ENCODE data around the gene SIM2. TPM values are rescaled to one million over a fixed set of nuclear protein-coding genes. Genes with fewer than 3 reads are reported as not detected.

Gene SIM2
- polyA plus RNA-seq, 4 donors = 18.3 to 31.7 (median 26.4) TPM

GRCh38 chr21:36684957-36685714, 13.8 kb upstream of the SIM2 start:
- DNase-seq (ENCODE audit: low read depth in 4 of 4, low spot score in 2 of 4) = no peak

- DNase-seq (ENCODE audit: low read depth in 4 of 4, low spot score in 2 of 4) = no peak
These were observed 12.0 kb upstream of the SIM2 start for GRCh38 chr21:36686955-36687354.

- no peak for DNase-seq (ENCODE audit: low read depth in 4 of 4, low spot score in 2 of 4)
These were observed 10.6 kb upstream of the SIM2 start for GRCh38 chr21:36688324-36688723.

- no peak for DNase-seq (ENCODE audit: low read depth in 4 of 4, low spot score in 2 of 4)
These were observed 9.6 kb upstream of the SIM2 start for GRCh38 chr21:36689324-36689723.

GRCh38 chr21:36690628-36691554, 8.0 kb upstream of the SIM2 start:
- no peak for DNase-seq (ENCODE audit: low read depth in 4 of 4, low spot score in 2 of 4)

- no peak for DNase-seq (ENCODE audit: low read depth in 4 of 4, low spot score in 2 of 4)
These were observed 7.3 kb upstream of the SIM2 start for GRCh38 chr21:36691555-36692041.

GRCh38 chr21:36692114-36692834, 6.6 kb upstream of the SIM2 start:
- no peak for DNase-seq (ENCODE audit: low read depth in 4 of 4, low spot score in 2 of 4)

- DNase-seq (ENCODE audit: low read depth in 4 of 4, low spot score in 2 of 4) = no peak
These were observed 6.0 kb upstream of the SIM2 start for GRCh38 chr21:36692835-36693488.

- DNase-seq (ENCODE audit: low read depth in 4 of 4, low spot score in 2 of 4) = no peak
These were observed 5.4 kb upstream of the SIM2 start for GRCh38 chr21:36693489-36694030.

- no peak for DNase-seq (ENCODE audit: low read depth in 4 of 4, low spot score in 2 of 4)
These were observed 4.8 kb upstream of the SIM2 start for GRCh38 chr21:36694031-36694515.

- DNase-seq (ENCODE audit: low read depth in 4 of 4, low spot score in 2 of 4) = no peak
These were observed 4.2 kb upstream of the SIM2 start for GRCh38 chr21:36694593-36695282.

GRCh38 chr21:36695283-36695634, 3.7 kb upstream of the SIM2 start:
- no peak for DNase-seq (ENCODE audit: low read depth in 4 of 4, low spot score in 2 of 4)

GRCh38 chr21:36695671-36696389, 3.1 kb upstream of the SIM2 start:
- no peak for DNase-seq (ENCODE audit: low read depth in 4 of 4, low spot score in 2 of 4)

- DNase-seq (ENCODE audit: low read depth in 4 of 4, low spot score in 2 of 4) = no peak
These were observed 2.4 kb upstream of the SIM2 start for GRCh38 chr21:36696390-36697059.

GRCh38 chr21:36697060-36697850, 1.7 kb upstream of the SIM2 start:
- DNase-seq (ENCODE audit: low read depth in 4 of 4, low spot score in 2 of 4) = no peak

- DNase-seq (ENCODE audit: low read depth in 4 of 4, low spot score in 2 of 4) = no peak
These were observed 997 bp upstream of the SIM2 start for GRCh38 chr21:36697851-36698384.

GRCh38 chr21:36698385-36698980, 432 bp upstream of the SIM2 start:
- no peak for DNase-seq (ENCODE audit: low read depth in 4 of 4, low spot score in 2 of 4)
